K562 (cell line): Measurements from ENCODE around the gene DESI1. TPM values are rescaled to one million over a fixed set of nuclear protein-coding genes. Genes with fewer than 3 reads are reported as not detected.

Experiments
- ATAC-seq: fragments of 200-7000 bp; cut with Tn5 transposase; 3 replicates; pipeline ENCODE4 v1.9.1; 2020; ENCODE audit warnings: moderate library complexity
- BruUV-seq: library from RNA; stranded (reverse); fragments of 400-500 nt; replicated peaks from 2 replicates; lab custom pipeline; 2021; lab: Mats Ljungman, UMichigan
- CTCF ChIA-PET: fragments of 300-600 bp; formaldehyde crosslinking; extraction: SDS; loops from one replicate; lab custom pipeline; 2021; ENCODE audit warnings: low intra/inter-chr PET ratio; lab: Yijun Ruan, JAX
- POLR2A ChIA-PET: fragments of 300-600, 350-650 bp; sonication (Branson Sonifier 250); formaldehyde crosslinking; extraction: SDS; loops from one replicate; lab custom pipeline; 2021; ENCODE audit warnings: antibody characterized with exemption, inconsistent platforms; lab: Yijun Ruan, JAX
- DNase-seq, 4 experiments: peaks; one replicate each; pipeline versions ENCODE4 v3.0.0 to v3.0.0-alpha.2; 2011 to 2018; ENCODE audit warnings: low spot score in 3 of 4, mixed read lengths in 3 of 4; ENCODE audit errors: extremely low read depth in 1 of 4
- FAIRE-seq: peaks from 2 replicates; lab custom pipeline; 2011; peaks lifted over from hg19 to GRCh38; lab: Jason Lieb, UNC
- H2AFZ ChIP-seq: 2 replicates; pipeline ENCODE4 v1.6.0; 2011; ENCODE audit warnings: low read depth, low read length, control low read depth, inconsistent platforms
- H3K27ac ChIP-seq: fragments of 200-600 bp; 3 replicates; pipeline ENCODE4 v1.8.0; 2011; ENCODE audit warnings: low read depth, mild to moderate bottlenecking, control low read depth, inconsistent platforms, low read length, moderate library complexity, mixed read lengths; ENCODE audit errors: extremely low read depth
- H3K27me3 ChIP-seq, 2 experiments: fragments of 300-600 bp in 1 of 2; 2 replicates in 1 of 2; 3 replicates in 1 of 2; pipeline versions ENCODE4 v1.6.0 to v1.8.0; 2011; ENCODE audit warnings: inconsistent platforms in 2 of 2, low read length in 2 of 2, mild to moderate bottlenecking in 1 of 2, mixed read lengths in 1 of 2, moderate library complexity in 1 of 2; ENCODE audit not compliant: control insufficient read depth in 2 of 2, insufficient read depth in 2 of 2
- H3K36me3 ChIP-seq: fragments of 300-600 bp; 3 replicates; pipeline ENCODE4 v1.8.0; 2011; ENCODE audit warnings: mild to moderate bottlenecking, low read length, inconsistent platforms; ENCODE audit not compliant: control insufficient read depth, insufficient read depth
- H3K4me1 ChIP-seq, 2 experiments: fragments of 200-600 bp in 1 of 2; replicated peaks in 1 of 2; 2 replicates in 1 of 2; 3 replicates in 1 of 2; pipeline versions ENCODE4 v1.5.1 to v1.8.0; 2011; ENCODE audit warnings: inconsistent platforms in 2 of 2, low read length in 2 of 2, mild to moderate bottlenecking in 1 of 2, mixed read lengths in 1 of 2, moderate library complexity in 1 of 2; ENCODE audit not compliant: control insufficient read depth in 2 of 2, insufficient read depth in 2 of 2
- H3K4me2 ChIP-seq: 2 replicates; pipeline ENCODE4 v1.6.1; 2011; ENCODE audit warnings: low read length, control low read depth, inconsistent platforms, mixed read lengths; ENCODE audit not compliant: insufficient read depth
- H3K4me3 ChIP-seq: fragments of 200-600 bp; sonication (generic), shearing (Covaris generic); 2 replicates; pipeline ENCODE4 v1.5.1; 2016; ENCODE audit warnings: control low read depth, inconsistent platforms
- H3K79me2 ChIP-seq: fragments of 200-600 bp; 3 replicates; pipeline ENCODE4 v1.8.0; 2011; ENCODE audit warnings: low read length, inconsistent platforms; ENCODE audit not compliant: control insufficient read depth, insufficient read depth
- H3K9ac ChIP-seq, 2 experiments: 2 replicates each; pipeline versions ENCODE4 v1.6.0 to v1.6.1; 2011; ENCODE audit warnings: low read depth in 2 of 2, low read length in 2 of 2, control low read depth in 1 of 2, inconsistent platforms in 1 of 2, mild to moderate bottlenecking in 1 of 2, mixed read lengths in 1 of 2; ENCODE audit not compliant: insufficient read depth in 1 of 2
- H3K9me1 ChIP-seq: one replicate; pipeline ENCODE4 v1.6.0; 2011; ENCODE audit warnings: inconsistent platforms, mild to moderate bottlenecking, low read length, moderate library complexity; ENCODE audit not compliant: control insufficient read depth, insufficient read depth
- H3K9me3 ChIP-seq: replicated peaks from 2 replicates; pipeline ENCODE4 v1.5.1; 2011; ENCODE audit warnings: low read depth, low read length, inconsistent platforms; ENCODE audit not compliant: control insufficient read depth, insufficient read depth
- H4K20me1 ChIP-seq: replicated peaks from 2 replicates; pipeline ENCODE4 v1.6.1; 2011; ENCODE audit warnings: low read length, inconsistent platforms, mixed read lengths; ENCODE audit not compliant: control insufficient read depth, insufficient read depth
- ARID1B ChIP-seq: fragments of 450-650 bp; IDR thresholded peaks from 2 replicates; pipeline ENCODE4 v1.6.1; 2016; ENCODE audit warnings: antibody characterized with exemption, mild to moderate bottlenecking, inconsistent platforms
- C11orf30 ChIP-seq: fragments of 450-650 bp; IDR thresholded peaks from 2 replicates; pipeline ENCODE4 v1.6.1; 2016; ENCODE audit warnings: low read depth, mild to moderate bottlenecking
- ESRRA ChIP-seq: fragments of 450-650 bp; IDR thresholded peaks from 2 replicates; pipeline ENCODE4 v1.6.1; 2014; ENCODE audit warnings: low read depth, mild to moderate bottlenecking, moderate library complexity, borderline replicate concordance
- FOXK1 ChIP-seq: sonication (generic); formaldehyde crosslinking; IDR thresholded peaks from 2 replicates; pipeline ENCODE4 v1.8.0; 2022; ENCODE audit warnings: missing genetic modification reagents, mild to moderate bottlenecking, borderline replicate concordance
- HMGN3 ChIP-seq: IDR thresholded peaks from 2 replicates; pipeline ENCODE4 v1.6.1; 2011; ENCODE audit warnings: borderline replicate concordance, low read depth, mild to moderate bottlenecking, mixed read lengths, low read length; ENCODE audit not compliant: insufficient read length; ENCODE audit errors: extremely low read depth
- IRF2 ChIP-seq: sonication (generic); formaldehyde crosslinking; IDR thresholded peaks from 2 replicates; pipeline ENCODE4 v1.8.1; 2022; ENCODE audit warnings: mild to moderate bottlenecking, missing genetic modification reagents
- MCM5 ChIP-seq: fragments of 450-650 bp; IDR thresholded peaks from 2 replicates; pipeline ENCODE4 v1.6.1; 2016; ENCODE audit warnings: low read depth
- POLR2A ChIP-seq: fragments of 450-650 bp; conservative IDR thresholded peaks from 2 replicates; pipeline ENCODE4 v1.6.1; 2016
- SAFB2 ChIP-seq: fragments of 200-400 bp; formaldehyde crosslinking; IDR thresholded peaks from 2 replicates; pipeline ENCODE4 v1.6.1; 2018; ENCODE audit warnings: borderline replicate concordance, low read length, low read depth, moderate library complexity; ENCODE audit not compliant: severe bottlenecking
- ZC3H11A ChIP-seq: IDR thresholded peaks from 2 replicates; pipeline ENCODE4 v1.6.1; 2012; ENCODE audit warnings: low read depth, low read length, improper control_type of control experiment
- ZNF586 ChIP-seq: fragments of 450-650 bp; formaldehyde crosslinking; conservative IDR thresholded peaks from 2 replicates; pipeline ENCODE4 v1.4.0; 2020; ENCODE audit warnings: mild to moderate bottlenecking, moderate library complexity
- WGBS: fragments of 100-300 bp; shearing (Covaris generic); methylation state at CpG from one replicate; pipeline ENCODE4 v1.1.6; 2016; ENCODE audit warnings: low coverage, mixed read lengths; ENCODE audit not compliant: insufficient coverage; ENCODE audit errors: missing lambda C conversion rate; 5-methylcytosine and 5-hydroxymethylcytosine counted together
- in situ Hi-C: fragments of 300-500 bp; cut with MboI; formaldehyde crosslinking; loops from 4 replicates; pipeline ENCODE4 v1.15.0; 2018; ENCODE audit warnings: inconsistent platforms, mixed read lengths
- intact Hi-C: fragments of 100-400 bp; cut with micrococcal nuclease; formaldehyde crosslinking; loops from 2 replicates; pipeline ENCODE4 v1.14.2; 2022
- polyA plus RNA-seq, 8 experiments: library from polyadenylated mRNA; depleted of rRNA in 4 of 8; stranded (reverse) in 5 of 8; unstranded in 3 of 8; fragments of >200 nt; fragmentation: Nextera tagmentation in 2 of 8; fragmentation: Illumina TruSeq in 1 of 8; extraction: Ambion mirVana in 2 of 8; extraction: Trizol in 1 of 8; gene quantifications; 2 replicates each; pipeline versions ENCODE4 v1.2.1 to v1.2.3, GENCODE V29; 2011 to 2014; ENCODE audit warnings: inconsistent platforms in 1 of 8, missing spikeins in 1 of 8
- total RNA-seq, 7 experiments: library from RNA; depleted of rRNA in 6 of 7; stranded (reverse); fragments of >200 nt in 6 of 7; fragmentation: Illumina TruSeq in 2 of 7; extraction: Trizol in 2 of 7; gene quantifications; 2 replicates each; pipeline versions ENCODE4 v1.2.1 to v1.2.3, GENCODE V29; 2011 to 2021; ENCODE audit warnings: low replicate concordance in 1 of 7
- TF ChIP-seq, protein P1 (sequence below): sonication (generic); formaldehyde crosslinking; IDR thresholded peaks from 2 replicates; pipeline ENCODE4 v1.8.1; 2023; ENCODE audit warnings: mild to moderate bottlenecking, missing genetic modification reagents

The DESI1 gene
- total and polyA plus RNA-seq, 9 of the 15 experiments (the other 6 are each of a cell fraction or from before 2014, with no cell fraction given): 7.2 to 45.9 (median 29.8) TPM

DNA sequence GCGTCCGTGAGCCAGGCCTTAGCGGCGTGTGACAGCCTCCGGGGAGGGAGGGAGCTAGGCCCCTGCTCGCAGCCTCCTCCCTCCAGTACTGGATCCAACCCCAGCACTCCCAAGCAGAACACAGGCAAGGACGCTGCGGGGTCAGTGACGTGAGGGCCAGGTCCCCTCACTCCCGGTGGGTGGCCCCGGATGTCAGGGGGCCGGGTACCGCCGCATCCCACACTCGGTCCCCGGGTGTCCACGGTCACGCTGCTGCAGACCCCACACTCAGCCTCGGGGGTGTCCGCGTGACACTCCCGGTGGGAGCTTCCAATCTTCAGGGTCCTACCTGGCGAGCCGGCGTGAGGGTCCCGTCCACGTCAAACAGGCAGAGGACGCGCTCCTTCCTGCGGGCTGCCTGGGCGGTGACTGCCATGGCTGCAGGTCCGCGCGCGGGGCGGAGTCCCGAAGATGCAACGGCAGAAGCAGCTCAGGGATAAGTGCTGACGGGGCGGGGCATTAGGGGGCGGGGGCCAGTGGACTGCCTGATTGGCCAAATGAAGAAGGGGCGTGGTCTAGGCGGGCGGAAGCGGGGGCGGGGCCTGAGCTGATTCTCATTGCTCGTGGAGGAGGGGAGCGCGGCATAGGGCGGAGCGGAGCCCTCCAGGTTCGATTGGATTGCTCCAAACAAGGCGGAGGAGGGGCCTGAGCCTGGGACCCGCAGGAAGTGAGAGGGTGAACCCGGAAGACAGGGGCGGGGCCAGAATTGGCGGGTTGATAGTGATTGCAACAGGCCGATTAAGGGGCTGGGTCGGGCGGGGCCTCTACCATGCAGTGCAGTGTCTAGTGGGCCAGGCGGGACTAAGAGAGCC is 31.2 kb downstream of the DESI1 start, which contains the start of gene PMM1 (continued):
- TF ChIP-seq ZC3H11A (no peak), HMGN3 (peak; percentile 36), POLR2A (peak; percentile 71), ZNF586 (no peak), C11orf30 (peak; percentile 78), ESRRA (no peak)
- TF ChIP-seq, all 486 proteins: peak for 65

- Histone ChIP-seq H3K27ac (no peak overlapping the region), H3K9me3 (no peaks in the 10 kb centered on the region), H2AFZ (no peak overlapping the region), H3K9ac (peak overlapping the region in 1 of 2 experiments; percentile 35; a peak in 1 of 4 replicates), H3K36me3 (peaks cover 8% of the 10 kb centered on the region; the same call in 2 of the 3 replicates), H3K4me3 (no peak overlapping the region), H3K27me3 (no peaks in the 10 kb centered on the region), H3K4me2 (no peak overlapping the region), H3K79me2 (peaks cover 13% of the 10 kb centered on the region), H3K4me1 (peaks cover 11 to 21% of the 10 kb centered on the region in 2 experiments; a peak in 4 of 5 replicates), H3K9me1 (no peaks in the 10 kb centered on the region), H4K20me1 (no peaks in the 10 kb centered on the region; the same call in 1 of the 2 replicates)
- ATAC-seq (no peak), FAIRE-seq (no peak), DNase-seq (no peak)
- BruUV-seq: no TSS peak
- POLR2A ChIA-PET: interaction anchor here (0.6 to 2.1 kb wide), 3 partner anchors 10 to 91 kb away, joined by 3 to 7 read pairs (median 3); no protein-coding TSS in a partner anchor
- in situ Hi-C loops (no loop called here), intact Hi-C loops (loop anchor here (5.0 kb wide), 1 partner anchor 45 kb away; the partner anchor contains the start of gene POLR3H)
- WGBS: 83% methylated on average over 3 of the region's 7 CpGs
- CTCF ChIA-PET: interaction anchor here (0.5 kb wide), 1 partner anchor 33 kb away, joined by 3 read pairs; no protein-coding TSS in a partner anchor
- TF ChIP-seq MCM5 (no peak), ARID1B (no peak), IRF2 (CRISPR knock-in tag) (no peak), SAFB2 (no peak), FOXK1 (no peak)
- TF ChIP-seq, protein P1, sequence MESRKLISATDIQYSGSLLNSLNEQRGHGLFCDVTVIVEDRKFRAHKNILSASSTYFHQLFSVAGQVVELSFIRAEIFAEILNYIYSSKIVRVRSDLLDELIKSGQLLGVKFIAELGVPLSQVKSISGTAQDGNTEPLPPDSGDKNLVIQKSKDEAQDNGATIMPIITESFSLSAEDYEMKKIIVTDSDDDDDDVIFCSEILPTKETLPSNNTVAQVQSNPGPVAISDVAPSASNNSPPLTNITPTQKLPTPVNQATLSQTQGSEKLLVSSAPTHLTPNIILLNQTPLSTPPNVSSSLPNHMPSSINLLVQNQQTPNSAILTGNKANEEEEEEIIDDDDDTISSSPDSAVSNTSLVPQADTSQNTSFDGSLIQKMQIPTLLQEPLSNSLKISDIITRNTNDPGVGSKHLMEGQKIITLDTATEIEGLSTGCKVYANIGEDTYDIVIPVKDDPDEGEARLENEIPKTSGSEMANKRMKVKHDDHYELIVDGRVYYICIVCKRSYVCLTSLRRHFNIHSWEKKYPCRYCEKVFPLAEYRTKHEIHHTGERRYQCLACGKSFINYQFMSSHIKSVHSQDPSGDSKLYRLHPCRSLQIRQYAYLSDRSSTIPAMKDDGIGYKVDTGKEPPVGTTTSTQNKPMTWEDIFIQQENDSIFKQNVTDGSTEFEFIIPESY: peak; percentile 51; the same call in 1 of the 2 replicates
These were observed 33.5 kb downstream of the DESI1 start for GRCh38 chr22:41587347-41587723.
